ENCODE data around the gene FASN. TPM values are rescaled to one million over a fixed set of nuclear protein-coding genes. Genes with fewer than 3 reads are reported as not detected.

FASN gene
- total RNA-seq, 2 donors from 2014 or later, result 168 to 198 TPM

- peak; percentile 70 for DNase-seq
- Histone ChIP-seq H3K27ac (no peak overlapping the region), H3K9ac (ENCODE audit: low read depth in 2 of 2, low read length in 2 of 2) (no peak overlapping the region)
Measured at GRCh38 chr17:82103553-82104451, 5.8 kb upstream of the FASN start.

DNA sequence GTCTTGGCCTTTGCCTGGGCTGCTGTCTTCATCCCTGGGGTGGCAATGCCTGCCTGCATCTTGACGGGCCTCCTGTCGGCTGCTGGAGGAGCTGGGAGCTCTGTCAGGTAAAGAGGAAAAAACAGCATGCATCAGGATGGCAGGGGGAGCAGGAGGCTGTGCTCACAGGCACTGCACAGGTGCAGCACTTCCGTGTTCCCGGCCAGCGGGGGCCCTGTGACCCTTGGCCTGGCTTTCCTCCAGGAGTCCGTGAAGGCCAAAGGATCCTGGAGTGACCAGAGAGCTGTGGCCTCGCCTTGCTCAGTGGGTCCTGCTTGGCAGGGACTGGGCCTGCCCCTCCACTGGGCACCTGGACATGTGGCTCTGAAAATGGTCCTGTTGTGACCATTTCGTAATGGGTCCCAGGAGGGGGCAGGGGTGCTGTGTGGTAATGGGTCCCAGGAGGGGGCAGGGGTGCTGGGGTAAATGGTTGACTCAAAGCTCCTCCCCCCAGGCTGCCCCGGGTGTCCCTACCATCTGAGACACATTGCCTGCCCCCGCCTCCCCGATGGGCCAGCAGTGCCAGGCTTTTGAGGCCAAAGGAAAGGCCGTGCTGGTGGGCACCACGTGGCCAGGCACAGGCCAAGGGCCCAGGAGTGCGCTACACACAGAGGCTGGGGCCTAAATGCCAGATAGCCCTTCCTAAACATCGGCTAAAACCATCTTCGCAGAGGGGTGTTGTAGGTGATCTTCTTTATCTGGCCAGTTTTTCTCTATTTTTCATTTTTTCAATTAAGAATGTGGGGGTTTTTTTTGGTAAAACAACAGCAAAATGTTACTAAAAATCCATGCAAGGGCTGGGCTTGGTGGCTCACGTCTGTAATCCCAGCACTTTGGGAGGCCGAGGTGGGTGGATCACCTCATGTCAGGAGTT is 4.0 kb upstream of the FASN start:
- intact Hi-C loops (cut with DNase I), result no loop called here
- Histone ChIP-seq H3K36me3 (no peaks in the 10 kb centered on the region), H3K27ac (no peak overlapping the region), H3K9ac (ENCODE audit: low read depth in 2 of 2, low read length in 2 of 2) (no peak overlapping the region), H3K4me1 (peaks cover 34% of the 10 kb centered on the region), H3K9me3 (no peaks in the 10 kb centered on the region), H3K4me3 (no peak overlapping the region), H3K27me3 (no peaks in the 10 kb centered on the region)
- DNase-seq, result no peak
- TF ChIP-seq, protein P1, sequence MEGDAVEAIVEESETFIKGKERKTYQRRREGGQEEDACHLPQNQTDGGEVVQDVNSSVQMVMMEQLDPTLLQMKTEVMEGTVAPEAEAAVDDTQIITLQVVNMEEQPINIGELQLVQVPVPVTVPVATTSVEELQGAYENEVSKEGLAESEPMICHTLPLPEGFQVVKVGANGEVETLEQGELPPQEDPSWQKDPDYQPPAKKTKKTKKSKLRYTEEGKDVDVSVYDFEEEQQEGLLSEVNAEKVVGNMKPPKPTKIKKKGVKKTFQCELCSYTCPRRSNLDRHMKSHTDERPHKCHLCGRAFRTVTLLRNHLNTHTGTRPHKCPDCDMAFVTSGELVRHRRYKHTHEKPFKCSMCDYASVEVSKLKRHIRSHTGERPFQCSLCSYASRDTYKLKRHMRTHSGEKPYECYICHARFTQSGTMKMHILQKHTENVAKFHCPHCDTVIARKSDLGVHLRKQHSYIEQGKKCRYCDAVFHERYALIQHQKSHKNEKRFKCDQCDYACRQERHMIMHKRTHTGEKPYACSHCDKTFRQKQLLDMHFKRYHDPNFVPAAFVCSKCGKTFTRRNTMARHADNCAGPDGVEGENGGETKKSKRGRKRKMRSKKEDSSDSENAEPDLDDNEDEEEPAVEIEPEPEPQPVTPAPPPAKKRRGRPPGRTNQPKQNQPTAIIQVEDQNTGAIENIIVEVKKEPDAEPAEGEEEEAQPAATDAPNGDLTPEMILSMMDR (IDR thresholded peaks at IDR 0.05), result no peak

More at GRCh38 chr17:82103553-82104451, 5.8 kb upstream of the FASN start:
- TF ChIP-seq, protein P1 (IDR thresholded peaks at IDR 0.05), result no peak
- Histone ChIP-seq H3K4me1 (peaks cover 33% of the 10 kb centered on the region), H3K36me3 (no peaks in the 10 kb centered on the region), H3K4me3 (no peak overlapping the region), H3K9me3 (no peaks in the 10 kb centered on the region), H3K27me3 (no peaks in the 10 kb centered on the region)
- intact Hi-C loops (cut with DNase I), result no loop called here

DNA sequence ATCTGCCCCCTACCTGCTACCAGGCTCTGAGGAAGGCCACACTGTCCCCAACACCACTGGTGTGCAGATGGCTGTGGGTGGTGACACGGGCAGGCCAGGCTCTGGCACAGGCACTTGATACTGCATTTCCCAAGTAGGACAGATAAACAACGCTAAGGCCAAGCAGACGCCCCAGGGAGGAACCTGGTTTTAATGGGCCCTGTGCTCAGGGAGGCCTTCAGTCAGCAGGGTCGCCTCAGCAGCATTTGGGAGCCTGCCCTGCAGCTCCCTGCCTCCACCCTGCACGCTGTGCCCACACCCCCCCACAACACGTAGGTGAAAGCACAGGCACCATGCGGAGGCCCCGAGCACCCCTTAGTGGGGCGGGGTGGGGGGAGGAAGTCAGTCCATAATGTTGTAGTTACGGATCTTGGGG is 3.3 kb upstream of the FASN start:
- H3K9me3 ChIP-seq, result no peaks in the 10 kb centered on the region
- intact Hi-C loops (cut with DNase I), result no loop called here
- H3K9ac ChIP-seq (ENCODE audit: low read depth in 2 of 2, low read length in 2 of 2), result no peak overlapping the region
- peaks cover 34% of the 10 kb centered on the region for H3K4me1 ChIP-seq
- no peaks in the 10 kb centered on the region for H3K27me3 ChIP-seq
- no peak overlapping the region for H3K27ac ChIP-seq
- H3K36me3 ChIP-seq, result no peaks in the 10 kb centered on the region
- TF ChIP-seq, protein P1 (IDR thresholded peaks at IDR 0.05), result no peak
- H3K4me3 ChIP-seq, result no peak overlapping the region
- no peak for DNase-seq

DNA sequence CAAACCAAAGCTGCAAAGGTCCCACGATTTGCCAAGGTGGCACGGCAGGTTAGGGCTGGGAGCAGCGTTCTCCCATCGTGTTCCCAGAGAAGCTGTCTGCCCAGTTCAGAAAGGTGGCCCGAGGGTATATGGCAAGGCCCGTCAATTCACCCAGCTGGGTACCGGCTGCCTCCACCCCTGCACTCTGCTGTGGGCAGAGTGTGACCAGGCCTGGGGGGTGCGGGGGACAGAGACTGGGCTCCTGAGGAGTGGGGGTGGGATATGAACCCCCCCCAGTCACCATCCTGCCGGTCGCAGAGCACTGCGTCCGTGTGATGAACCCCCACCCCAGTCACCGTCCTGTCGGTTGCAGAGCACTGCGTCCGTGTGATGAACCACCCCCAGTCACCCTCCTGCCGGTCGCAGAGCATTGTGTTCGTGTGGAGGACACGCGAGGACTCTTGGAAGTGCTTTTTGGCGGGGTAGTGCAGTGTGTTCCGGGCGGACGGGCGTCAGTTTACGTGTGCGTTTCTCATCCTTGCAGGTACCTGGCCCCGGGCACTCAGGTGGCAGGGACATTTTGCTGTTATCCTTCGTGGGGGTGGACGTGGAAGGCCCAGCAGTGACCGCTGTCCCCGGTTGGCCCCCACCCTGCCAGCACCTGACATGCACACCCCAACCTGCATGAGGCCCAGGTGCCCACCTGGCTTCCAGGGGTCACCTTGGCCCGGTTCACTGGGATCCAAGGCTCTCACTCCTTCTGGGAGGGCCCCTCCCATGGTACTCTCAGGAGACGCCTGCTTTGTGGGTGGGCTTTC is 2.7 kb upstream of the FASN start:
- intact Hi-C loops (cut with DNase I), result no loop called here

More for the DNA sequence above, 2.7 kb upstream of the FASN start:
- Histone ChIP-seq H3K9me3 (no peaks in the 10 kb centered on the region), H3K4me1 (peaks cover 30% of the 10 kb centered on the region), H3K27me3 (no peaks in the 10 kb centered on the region), H3K36me3 (peaks cover 3% of the 10 kb centered on the region), H3K9ac (ENCODE audit: low read depth in 2 of 2, low read length in 2 of 2) (no peak overlapping the region), H3K4me3 (no peak overlapping the region), H3K27ac (no peak overlapping the region)
- DNase-seq, result no peak
- TF ChIP-seq, protein P1 (IDR thresholded peaks at IDR 0.05), result no peak
